ENCODE measurements around the gene DMBT1. TPM values are rescaled to one million over a fixed set of nuclear protein-coding genes. Genes with fewer than 3 reads are reported as not detected.
A peak's percentile ranks its signal among the peaks of the same experiment; 100 is the strongest.

The DMBT1 gene
- polyA plus RNA-seq (2013): not detected

GRCh38 chr10:122560279-122560804 lies at the start of gene DMBT1:
Gene DMBT1 (plus strand): TSS chr10:122560754. CDS start chr10:122560771, 17 bp downstream.
- POLR2A ChIA-PET: no interaction called here

GRCh38 chr10:122513053-122513452 lies 47.5 kb upstream of the DMBT1 start:
- Histone ChIP-seq H3K4me1 (ENCODE audit: control extremely low read depth in 1 of 4, control insufficient read depth in 4 of 4, insufficient read depth in 4 of 4, low read length in 3 of 4) (no peaks in the 10 kb centered on the region), H3K27me3 (replicated peaks in 2 of 5; ENCODE audit: control insufficient read depth in 4 of 5, insufficient read depth in 5 of 5, low read length in 4 of 5) (peaks cover 0 to 10% (median 0%) of the 10 kb centered on the region in 5 experiments), H3K4me3 (ENCODE audit: control insufficient read depth in 1 of 7, extremely low read depth in 1 of 7, insufficient read depth in 4 of 7, low read depth in 2 of 7, low read length in 6 of 7) (no peak overlapping the region), H3K36me3 (ENCODE audit: control insufficient read depth in 4 of 4, insufficient read depth in 4 of 4, low read length in 3 of 4) (no peaks in the 10 kb centered on the region), H3K27ac (ENCODE audit: insufficient read depth in 1 of 2, low read depth in 1 of 2, low read length in 2 of 2, poor library complexity in 1 of 2, severe bottlenecking in 2 of 2) (no peak overlapping the region), H3K9me3 (ENCODE audit: control extremely low read depth in 1 of 5, control insufficient read depth in 4 of 5, insufficient read depth in 2 of 5, low read depth in 1 of 5, low read length in 4 of 5) (no peaks in the 10 kb centered on the region)
- ChIA-PET POLR2A (no interaction called here), CTCF (interaction anchor here (4.0 kb wide), 1 partner anchor 53 kb away, joined by 16 read pairs; no protein-coding TSS in a partner anchor)
- WGBS (ENCODE audit: insufficient coverage): 65% methylated on average over 3 of the region's 4 CpGs
- DNase-seq: no peak

More at GRCh38 chr10:122560279-122560804, at the start of gene DMBT1:
- no peak within 1 kb of the TSS for H3K4me3 ChIP-seq (ENCODE audit: control insufficient read depth in 1 of 7, extremely low read depth in 1 of 7, insufficient read depth in 4 of 7, low read depth in 2 of 7, low read length in 6 of 7)
- peaks cover 0 to 16% (median 2%) of the 10 kb centered on the region in 4 experiments for H3K4me1 ChIP-seq (ENCODE audit: control extremely low read depth in 1 of 4, control insufficient read depth in 4 of 4, insufficient read depth in 4 of 4, low read length in 3 of 4)
- H3K36me3 ChIP-seq (ENCODE audit: control insufficient read depth in 4 of 4, insufficient read depth in 4 of 4, low read length in 3 of 4): no peaks in the 10 kb centered on the region
- peaks cover 0 to 4% (median 0%) of the 10 kb centered on the region in 5 experiments for H3K9me3 ChIP-seq (ENCODE audit: control extremely low read depth in 1 of 5, control insufficient read depth in 4 of 5, insufficient read depth in 2 of 5, low read depth in 1 of 5, low read length in 4 of 5)
- no peak for DNase-seq
- CTCF ChIA-PET: no interaction called here
- no peak within 1 kb of the TSS for H3K27ac ChIP-seq (ENCODE audit: insufficient read depth in 1 of 2, low read depth in 1 of 2, low read length in 2 of 2, poor library complexity in 1 of 2, severe bottlenecking in 2 of 2)
- 0% methylated on average over 1 of the region's 4 CpGs for WGBS (ENCODE audit: insufficient coverage)
- peaks cover 5 to 81% (median 16%) of the 10 kb centered on the region in 5 experiments for H3K27me3 ChIP-seq (replicated peaks in 2 of 5; ENCODE audit: control insufficient read depth in 4 of 5, insufficient read depth in 5 of 5, low read length in 4 of 5)

GRCh38 chr10:122514045-122514840 lies 46.3 kb upstream of the DMBT1 start:
- ChIA-PET CTCF (interaction anchor here (0.7 to 4.0 kb wide), 4 partner anchors 9 to 55 kb away, joined by 3 to 16 read pairs (median 8); no protein-coding TSS in a partner anchor), POLR2A (no interaction called here)
- H3K27ac ChIP-seq (ENCODE audit: insufficient read depth in 1 of 2, low read depth in 1 of 2, low read length in 2 of 2, poor library complexity in 1 of 2, severe bottlenecking in 2 of 2): no peak overlapping the region
- no peaks in the 10 kb centered on the region for H3K36me3 ChIP-seq (ENCODE audit: control insufficient read depth in 4 of 4, insufficient read depth in 4 of 4, low read length in 3 of 4)
- no peak for DNase-seq
- no peaks in the 10 kb centered on the region for H3K4me1 ChIP-seq (ENCODE audit: control extremely low read depth in 1 of 4, control insufficient read depth in 4 of 4, insufficient read depth in 4 of 4, low read length in 3 of 4)
- H3K27me3 ChIP-seq (replicated peaks in 2 of 5; ENCODE audit: control insufficient read depth in 4 of 5, insufficient read depth in 5 of 5, low read length in 4 of 5): peaks cover 0 to 11% (median 0%) of the 10 kb centered on the region in 5 experiments
- H3K9me3 ChIP-seq (ENCODE audit: control extremely low read depth in 1 of 5, control insufficient read depth in 4 of 5, insufficient read depth in 2 of 5, low read depth in 1 of 5, low read length in 4 of 5): no peaks in the 10 kb centered on the region
- H3K4me3 ChIP-seq (ENCODE audit: control insufficient read depth in 1 of 7, extremely low read depth in 1 of 7, insufficient read depth in 4 of 7, low read depth in 2 of 7, low read length in 6 of 7): no peak overlapping the region
- WGBS (ENCODE audit: insufficient coverage): 96% methylated on average over 22 of the region's 22 CpGs

DNA sequence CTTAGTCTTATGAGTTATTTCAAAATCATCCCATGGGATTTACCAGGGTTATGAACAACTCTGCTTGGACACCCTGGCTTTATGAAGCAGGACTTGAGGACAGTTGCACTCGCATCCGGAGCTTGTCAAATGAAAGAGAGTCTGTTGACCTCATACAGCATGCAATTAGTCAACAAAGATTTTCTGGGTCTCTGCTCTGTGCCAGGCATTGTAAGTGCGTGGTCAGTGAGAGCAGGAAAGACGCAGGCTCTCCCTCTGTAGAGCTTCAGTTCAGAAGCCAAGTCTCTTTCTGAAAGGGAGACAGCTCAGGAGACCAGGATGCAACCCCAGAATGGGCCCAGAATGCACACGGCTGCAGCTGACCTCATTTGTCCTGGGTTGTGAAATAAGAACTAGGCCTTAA lies 45.5 kb upstream of the DMBT1 start:
- Histone ChIP-seq H3K4me1 (ENCODE audit: control extremely low read depth in 1 of 4, control insufficient read depth in 4 of 4, insufficient read depth in 4 of 4, low read length in 3 of 4) (no peaks in the 10 kb centered on the region), H3K4me3 (ENCODE audit: control insufficient read depth in 1 of 7, extremely low read depth in 1 of 7, insufficient read depth in 4 of 7, low read depth in 2 of 7, low read length in 6 of 7) (no peak overlapping the region), H3K9me3 (ENCODE audit: control extremely low read depth in 1 of 5, control insufficient read depth in 4 of 5, insufficient read depth in 2 of 5, low read depth in 1 of 5, low read length in 4 of 5) (no peaks in the 10 kb centered on the region), H3K27ac (ENCODE audit: insufficient read depth in 1 of 2, low read depth in 1 of 2, low read length in 2 of 2, poor library complexity in 1 of 2, severe bottlenecking in 2 of 2) (no peak overlapping the region), H3K36me3 (ENCODE audit: control insufficient read depth in 4 of 4, insufficient read depth in 4 of 4, low read length in 3 of 4) (no peaks in the 10 kb centered on the region), H3K27me3 (replicated peaks in 2 of 5; ENCODE audit: control insufficient read depth in 4 of 5, insufficient read depth in 5 of 5, low read length in 4 of 5) (peaks cover 0 to 11% (median 0%) of the 10 kb centered on the region in 5 experiments)
- 94% methylated on average over 5 of the region's 5 CpGs for WGBS (ENCODE audit: insufficient coverage)
- ChIA-PET CTCF (interaction anchor here (0.7 to 1.7 kb wide), 3 partner anchors 9 to 54 kb away, joined by 3 to 9 read pairs (median 6); no protein-coding TSS in a partner anchor), POLR2A (no interaction called here)
- DNase-seq: no peak

DNA sequence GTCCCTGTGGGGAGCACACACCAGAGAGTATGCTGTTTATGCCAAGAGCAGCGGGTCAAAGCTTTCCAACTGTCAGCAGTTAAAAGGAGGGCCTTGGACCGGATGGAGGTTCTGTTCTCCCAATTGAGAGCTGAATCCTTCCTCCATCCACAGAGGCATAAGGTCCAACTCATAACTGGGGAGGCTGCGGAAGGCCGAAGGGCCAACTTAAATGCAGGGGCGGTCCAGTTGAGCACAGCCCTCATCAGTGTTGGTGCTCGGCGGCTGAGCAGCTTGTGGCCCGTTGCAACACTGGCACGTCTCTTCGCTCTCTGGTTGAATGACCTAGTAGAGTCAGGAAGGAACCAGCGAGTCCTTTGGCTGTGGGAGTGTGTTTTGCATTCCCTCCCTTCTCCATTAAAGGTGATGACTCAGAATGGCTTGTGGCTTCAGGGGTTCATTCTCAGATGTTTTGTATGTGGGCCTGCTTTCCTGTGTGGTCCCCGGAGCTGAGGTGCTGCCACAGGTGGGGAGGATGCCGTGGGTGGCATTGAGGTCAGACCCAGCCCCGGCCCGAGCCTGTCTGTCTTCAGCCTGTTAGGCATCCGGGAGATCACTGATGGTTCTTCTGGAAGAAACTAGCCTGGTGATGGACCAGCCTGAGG lies 44.8 kb upstream of the DMBT1 start:
- ChIA-PET POLR2A (no interaction called here), CTCF (interaction anchor here (1.7 kb wide), 2 partner anchors 10 to 53 kb away, joined by 6 to 9 read pairs; no protein-coding TSS in a partner anchor)
- H3K36me3 ChIP-seq (ENCODE audit: control insufficient read depth in 4 of 4, insufficient read depth in 4 of 4, low read length in 3 of 4): no peaks in the 10 kb centered on the region
- DNase-seq: peak in 2 of 3 donors; percentile 20 to 35
- peaks cover 0 to 11% (median 0%) of the 10 kb centered on the region in 5 experiments for H3K27me3 ChIP-seq (replicated peaks in 2 of 5; ENCODE audit: control insufficient read depth in 4 of 5, insufficient read depth in 5 of 5, low read length in 4 of 5)
- H3K4me3 ChIP-seq (ENCODE audit: control insufficient read depth in 1 of 7, extremely low read depth in 1 of 7, insufficient read depth in 4 of 7, low read depth in 2 of 7, low read length in 6 of 7): no peak overlapping the region
- no peaks in the 10 kb centered on the region for H3K4me1 ChIP-seq (ENCODE audit: control extremely low read depth in 1 of 4, control insufficient read depth in 4 of 4, insufficient read depth in 4 of 4, low read length in 3 of 4)
- WGBS (ENCODE audit: insufficient coverage): 92% methylated on average over 11 of the region's 16 CpGs
- no peak overlapping the region for H3K27ac ChIP-seq (ENCODE audit: insufficient read depth in 1 of 2, low read depth in 1 of 2, low read length in 2 of 2, poor library complexity in 1 of 2, severe bottlenecking in 2 of 2)
- H3K9me3 ChIP-seq (ENCODE audit: control extremely low read depth in 1 of 5, control insufficient read depth in 4 of 5, insufficient read depth in 2 of 5, low read depth in 1 of 5, low read length in 4 of 5): no peaks in the 10 kb centered on the region

GRCh38 chr10:122516734-122517133 lies 43.8 kb upstream of the DMBT1 start:
- Histone ChIP-seq H3K27ac (ENCODE audit: insufficient read depth in 1 of 2, low read depth in 1 of 2, low read length in 2 of 2, poor library complexity in 1 of 2, severe bottlenecking in 2 of 2) (no peak overlapping the region), H3K27me3 (replicated peaks in 2 of 5; ENCODE audit: control insufficient read depth in 4 of 5, insufficient read depth in 5 of 5, low read length in 4 of 5) (peaks cover 0 to 17% (median 2%) of the 10 kb centered on the region in 5 experiments), H3K9me3 (ENCODE audit: control extremely low read depth in 1 of 5, control insufficient read depth in 4 of 5, insufficient read depth in 2 of 5, low read depth in 1 of 5, low read length in 4 of 5) (no peaks in the 10 kb centered on the region), H3K4me1 (ENCODE audit: control extremely low read depth in 1 of 4, control insufficient read depth in 4 of 4, insufficient read depth in 4 of 4, low read length in 3 of 4) (no peaks in the 10 kb centered on the region), H3K36me3 (ENCODE audit: control insufficient read depth in 4 of 4, insufficient read depth in 4 of 4, low read length in 3 of 4) (no peaks in the 10 kb centered on the region), H3K4me3 (ENCODE audit: control insufficient read depth in 1 of 7, extremely low read depth in 1 of 7, insufficient read depth in 4 of 7, low read depth in 2 of 7, low read length in 6 of 7) (no peak overlapping the region)
- peak in 2 of 3 donors; percentile 6 to 10 for DNase-seq
- POLR2A ChIA-PET: no interaction called here
- WGBS (ENCODE audit: insufficient coverage): 72% methylated on average over 3 of the region's 4 CpGs
- CTCF ChIA-PET: no interaction called here

Data from common myeloid progenitor, CD34-positive (primary cell).